Lower lobe of right lung (tissue), 2 donors: ENCODE results near the gene MLXIP. TPM values are rescaled to one million over a fixed set of nuclear protein-coding genes. Genes with fewer than 3 reads are reported as not detected.

Experiments
- ATAC-seq, 2 donors: fragments of 200-7000 bp; cut with Tn5 transposase; one replicate each; pipeline ENCODE4 v1.9.1; 2020 to 2022; ENCODE audit warnings: mild to moderate bottlenecking in 2 of 2, moderate library complexity in 2 of 2
- DNase-seq: peaks from one replicate; pipeline ENCODE4 v3.0.0-alpha.2; 2020
- H3K27ac ChIP-seq: fragments of 200-600 bp; one replicate; pipeline ENCODE4 v1.8.0; 2022
- H3K27me3 ChIP-seq: fragments of 200-600 bp; one replicate; pipeline ENCODE4 v1.8.0; 2022; ENCODE audit warnings: low read depth
- H3K36me3 ChIP-seq: fragments of 200-600 bp; one replicate; pipeline ENCODE4 v1.8.0; 2022; ENCODE audit warnings: mild to moderate bottlenecking
- H3K4me1 ChIP-seq: fragments of 200-600 bp; one replicate; pipeline ENCODE4 v1.8.0; 2022
- H3K4me3 ChIP-seq: fragments of 200-600 bp; one replicate; pipeline ENCODE4 v1.8.0; 2022; ENCODE audit warnings: mild to moderate bottlenecking
- H3K9me3 ChIP-seq: fragments of 200-600 bp; one replicate; pipeline ENCODE4 v1.8.0; 2022
- intact Hi-C: fragments of 100-400 bp; cut with DNase I; formaldehyde crosslinking; loops from one replicate; pipeline ENCODE4 v1.11.0; 2022
- total RNA-seq: library from RNA; stranded (reverse); fragmentation: NEBNext Ultra II Directional; extraction: Animal tissue kit (Norgen Biotek cat#: 25700); gene quantifications from one replicate; pipeline ENCODE4 v1.2.1, GENCODE V29; 2021
- TF ChIP-seq, protein P1 (sequence below): fragments of 200-600 bp; IDR thresholded peaks from one replicate; pipeline ENCODE4 v1.8.0; 2022; ENCODE audit warnings: antibody characterized with exemption, mild to moderate bottlenecking
- donor health status: DM: no; HTN: yes; CAD: no; lungs with severe emphysema.

MLXIP gene
- total RNA-seq, 1 donor from 2014 or later = 55.9 TPM

DNA sequence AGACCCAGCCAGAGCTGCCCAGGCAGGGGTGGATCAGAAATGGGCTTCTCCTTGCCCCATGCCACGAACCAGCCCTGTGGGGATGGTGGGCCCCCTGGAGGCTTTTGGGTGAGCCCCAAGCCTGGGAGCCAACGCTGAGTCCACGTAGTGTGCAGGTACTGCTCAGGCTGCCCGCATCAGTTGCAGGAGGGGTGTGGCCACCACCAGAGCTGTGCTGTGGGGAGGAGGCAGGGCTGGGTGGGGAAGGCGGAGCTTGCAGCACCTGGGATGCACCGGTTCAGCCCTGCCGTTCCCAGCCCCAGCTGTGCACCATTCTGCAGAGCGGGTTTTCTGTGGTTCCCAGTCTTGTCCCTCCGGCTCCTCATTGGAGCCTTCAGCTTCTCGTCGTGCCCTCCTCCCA is 59.1 kb downstream of the MLXIP start:
- intact Hi-C loops = no loop called here
- no peak for DNase-seq
- H3K4me1 ChIP-seq = no peaks in the 10 kb centered on the region
- no peaks in the 10 kb centered on the region for H3K27me3 ChIP-seq
- peaks cover 96% of the 10 kb centered on the region for H3K36me3 ChIP-seq
- ATAC-seq = no peak
- no peak overlapping the region for H3K27ac ChIP-seq
- no peaks in the 10 kb centered on the region for H3K9me3 ChIP-seq
- no peak overlapping the region for H3K4me3 ChIP-seq
- TF ChIP-seq, protein P1, sequence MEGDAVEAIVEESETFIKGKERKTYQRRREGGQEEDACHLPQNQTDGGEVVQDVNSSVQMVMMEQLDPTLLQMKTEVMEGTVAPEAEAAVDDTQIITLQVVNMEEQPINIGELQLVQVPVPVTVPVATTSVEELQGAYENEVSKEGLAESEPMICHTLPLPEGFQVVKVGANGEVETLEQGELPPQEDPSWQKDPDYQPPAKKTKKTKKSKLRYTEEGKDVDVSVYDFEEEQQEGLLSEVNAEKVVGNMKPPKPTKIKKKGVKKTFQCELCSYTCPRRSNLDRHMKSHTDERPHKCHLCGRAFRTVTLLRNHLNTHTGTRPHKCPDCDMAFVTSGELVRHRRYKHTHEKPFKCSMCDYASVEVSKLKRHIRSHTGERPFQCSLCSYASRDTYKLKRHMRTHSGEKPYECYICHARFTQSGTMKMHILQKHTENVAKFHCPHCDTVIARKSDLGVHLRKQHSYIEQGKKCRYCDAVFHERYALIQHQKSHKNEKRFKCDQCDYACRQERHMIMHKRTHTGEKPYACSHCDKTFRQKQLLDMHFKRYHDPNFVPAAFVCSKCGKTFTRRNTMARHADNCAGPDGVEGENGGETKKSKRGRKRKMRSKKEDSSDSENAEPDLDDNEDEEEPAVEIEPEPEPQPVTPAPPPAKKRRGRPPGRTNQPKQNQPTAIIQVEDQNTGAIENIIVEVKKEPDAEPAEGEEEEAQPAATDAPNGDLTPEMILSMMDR = no peak

DNA sequence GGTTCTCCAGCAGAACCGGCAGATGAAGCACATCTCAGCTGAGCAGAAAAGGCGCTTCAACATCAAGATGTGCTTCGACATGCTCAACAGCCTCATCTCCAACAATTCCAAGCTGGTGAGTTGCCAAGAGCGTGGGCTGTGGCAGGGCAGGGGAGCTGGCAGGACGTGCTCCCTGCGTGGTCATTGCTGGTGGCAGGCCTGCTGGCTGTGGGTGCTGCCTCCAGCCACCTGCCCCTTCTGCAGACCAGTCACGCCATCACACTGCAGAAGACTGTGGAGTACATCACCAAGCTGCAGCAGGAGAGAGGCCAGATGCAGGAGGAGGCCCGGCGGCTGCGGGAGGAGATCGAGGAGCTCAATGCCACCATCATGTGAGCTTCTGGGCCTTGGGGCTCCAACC is 59.6 kb downstream of the MLXIP start:
- ATAC-seq = no peak
- no peak for DNase-seq
- Histone ChIP-seq H3K36me3 (peaks cover 96% of the 10 kb centered on the region), H3K27me3 (no peaks in the 10 kb centered on the region), H3K27ac (no peak overlapping the region), H3K4me1 (no peaks in the 10 kb centered on the region), H3K9me3 (no peaks in the 10 kb centered on the region), H3K4me3 (no peak overlapping the region)
- intact Hi-C loops = no loop called here
- TF ChIP-seq, protein P1 = no peak

DNA sequence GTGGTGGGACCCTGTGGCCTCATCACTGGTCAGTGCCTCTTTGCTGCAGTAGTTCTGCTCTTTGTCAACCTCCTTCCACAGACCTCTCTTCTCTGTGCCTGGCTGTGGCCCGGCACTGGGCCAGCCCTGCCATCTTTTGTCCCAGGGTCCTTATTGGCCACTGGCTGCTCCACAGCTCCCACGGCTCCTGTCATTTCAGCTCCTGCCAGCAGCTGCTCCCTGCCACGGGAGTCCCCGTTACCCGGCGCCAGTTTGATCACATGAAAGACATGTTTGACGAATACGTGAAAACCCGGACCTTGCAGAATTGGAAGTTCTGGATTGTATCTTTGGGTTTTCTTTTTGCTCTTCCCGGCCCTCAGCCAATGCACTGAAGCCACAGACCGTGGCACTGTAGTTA is 60.1 kb downstream of the MLXIP start:
- Histone ChIP-seq H3K4me3 (no peak overlapping the region), H3K4me1 (no peaks in the 10 kb centered on the region), H3K36me3 (peaks cover 96% of the 10 kb centered on the region), H3K9me3 (no peaks in the 10 kb centered on the region), H3K27ac (no peak overlapping the region), H3K27me3 (no peaks in the 10 kb centered on the region)
- DNase-seq (no peak), ATAC-seq (no peak)
- intact Hi-C loops = no loop called here
- TF ChIP-seq, protein P1 = no peak

DNA sequence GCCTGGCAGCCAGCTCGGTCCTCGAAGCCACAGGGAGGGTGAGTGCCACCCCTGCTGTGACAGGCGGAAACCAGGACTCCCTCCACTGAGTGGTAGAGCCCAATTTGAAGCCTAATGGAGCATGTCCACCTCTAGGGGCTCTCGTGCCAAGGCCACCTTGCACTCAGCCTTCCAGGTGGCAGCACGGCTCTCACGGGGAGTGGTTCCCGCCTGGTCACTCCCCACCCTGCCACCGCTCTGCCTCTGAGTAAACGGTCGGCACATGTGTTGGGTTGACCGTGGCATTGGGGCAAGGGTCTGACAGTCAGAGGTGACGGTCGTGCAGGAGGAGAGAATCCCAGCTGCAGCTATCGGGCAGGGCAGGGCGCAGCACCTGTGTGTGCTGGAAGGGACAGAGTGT is 60.7 kb downstream of the MLXIP start:
- Histone ChIP-seq H3K4me1 (no peaks in the 10 kb centered on the region), H3K27ac (no peak overlapping the region), H3K27me3 (no peaks in the 10 kb centered on the region), H3K9me3 (no peaks in the 10 kb centered on the region), H3K36me3 (peaks cover 94% of the 10 kb centered on the region), H3K4me3 (no peak overlapping the region)
- intact Hi-C loops = no loop called here
- TF ChIP-seq, protein P1 = no peak
- DNase-seq = no peak
- no peak for ATAC-seq

DNA sequence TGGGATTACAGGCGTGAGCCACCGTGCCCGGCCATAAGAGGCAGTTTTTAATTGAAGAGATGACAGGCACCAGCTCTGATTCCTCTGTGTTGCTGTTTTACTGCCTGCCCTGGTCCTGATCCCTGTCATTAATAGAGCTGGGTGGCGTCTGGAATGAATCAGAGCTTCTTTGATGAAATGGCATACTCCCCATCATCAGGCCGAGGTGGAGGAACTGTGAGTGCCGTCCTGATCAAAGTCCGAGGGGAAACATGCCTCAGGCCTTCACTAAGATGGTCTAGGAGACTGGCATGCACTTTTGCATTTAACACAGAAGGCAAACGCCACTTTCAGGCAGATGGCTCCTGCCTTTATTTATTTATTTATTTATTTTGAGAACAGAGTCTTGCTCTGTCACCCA is 61.4 kb downstream of the MLXIP start:
- H3K4me1 ChIP-seq = no peaks in the 10 kb centered on the region
- no peaks in the 10 kb centered on the region for H3K27me3 ChIP-seq
- no peak overlapping the region for H3K27ac ChIP-seq
- DNase-seq = no peak
- no peak overlapping the region for H3K4me3 ChIP-seq
- TF ChIP-seq, protein P1 = no peak
- H3K9me3 ChIP-seq = no peaks in the 10 kb centered on the region
- ATAC-seq = no peak
- intact Hi-C loops = no loop called here
- H3K36me3 ChIP-seq = peaks cover 87% of the 10 kb centered on the region
